HEK293 (cell line): ENCODE data around the gene RBMS1.

Experiments used
- CTCF ChIA-PET: fragments of 350-600 bp; formaldehyde crosslinking; extraction: SDS; loops from one replicate; lab custom pipeline; 2021; ENCODE audit warnings: antibody characterized with exemption; lab: Yijun Ruan, JAX
- POLR2A ChIA-PET: fragments of 300-600 bp; formaldehyde crosslinking; extraction: SDS; loops from one replicate; lab custom pipeline; 2020; ENCODE audit warnings: antibody characterized with exemption, inconsistent platforms; lab: Yijun Ruan, JAX
- H3K27ac ChIP-seq: fragments of 200-500 bp; sonication (Bioruptor generic); 2 replicates; pipeline ENCODE4 v1.5.1; 2014; ENCODE audit warnings: low read depth, low read length, control low read depth, inconsistent platforms; ENCODE audit errors: extremely low read depth
- H3K36me3 ChIP-seq, 2 experiments: fragments of 200-500 bp in 1 of 2; sonication (Bioruptor generic) in 1 of 2; 1 replicate in 1 of 2; 2 replicates in 1 of 2; pipeline ENCODE4 v1.5.1; 2014 to 2017; ENCODE audit warnings: inconsistent platforms in 2 of 2, low read length in 2 of 2; ENCODE audit not compliant: control insufficient read depth in 2 of 2, insufficient read depth in 1 of 2
- H3K4me1 ChIP-seq: fragments of 200-500 bp; sonication (Bioruptor generic); 2 replicates; pipeline ENCODE4 v1.5.1; 2014; ENCODE audit warnings: mild to moderate bottlenecking, low read length, inconsistent platforms; ENCODE audit not compliant: control insufficient read depth, insufficient read depth
- H3K4me3 ChIP-seq: 2 replicates; pipeline ENCODE4 v1.5.1; 2011; ENCODE audit warnings: low read depth, mild to moderate bottlenecking, control low read depth, low read length, moderate library complexity
- H3K9me3 ChIP-seq: fragments of 200-500 bp; sonication (Bioruptor generic); 2 replicates; pipeline ENCODE4 v1.5.1; 2014; ENCODE audit warnings: low read depth, low read length, inconsistent platforms; ENCODE audit not compliant: control insufficient read depth, insufficient read depth
- BCL11B ChIP-seq: fragments of 450-650 bp; formaldehyde crosslinking; IDR thresholded peaks from 2 replicates; pipeline ENCODE4 v1.5.1; 2016; ENCODE audit warnings: low read depth, missing biosample characterization, missing genetic modification characterization
- IKZF3 ChIP-seq: fragments of 450-650 bp; IDR thresholded peaks from 2 replicates; pipeline ENCODE4 v1.5.0; 2018; ENCODE audit warnings: missing biosample characterization, mild to moderate bottlenecking, missing genetic modification characterization, moderate library complexity
- PBX3 ChIP-seq: sonication (generic); formaldehyde crosslinking; IDR thresholded peaks from 2 replicates; pipeline ENCODE4 v1.8.1; 2022; ENCODE audit warnings: mild to moderate bottlenecking, moderate library complexity, missing genetic modification reagents
- PRDM1 ChIP-seq: fragments of 450-650 bp; formaldehyde crosslinking; IDR thresholded peaks from 2 replicates; pipeline ENCODE4; 2016; ENCODE audit warnings: missing biosample characterization, missing genetic modification characterization
- SP7 ChIP-seq: fragments of 450-650 bp; formaldehyde crosslinking; IDR thresholded peaks from 2 replicates; pipeline ENCODE4 v1.5.1; 2016; ENCODE audit warnings: missing biosample characterization, missing genetic modification characterization
- ZBTB1 ChIP-seq: fragments of 450-650 bp; formaldehyde crosslinking; IDR thresholded peaks from 2 replicates; pipeline ENCODE4 v1.5.1; 2016; ENCODE audit warnings: missing biosample characterization, missing genetic modification characterization
- ZFP3 ChIP-seq: fragments of 450-650 bp; formaldehyde crosslinking; IDR thresholded peaks from 2 replicates; pipeline ENCODE4 v1.5.1; 2016; ENCODE audit warnings: low read depth, missing biosample characterization, missing genetic modification characterization
- ZNF239 ChIP-seq: fragments of 450-650 bp; formaldehyde crosslinking; IDR thresholded peaks from 2 replicates; pipeline ENCODE4 v1.5.1; 2016; ENCODE audit warnings: missing biosample characterization, missing genetic modification characterization
- ZNF341 ChIP-seq: fragments of 450-650 bp; formaldehyde crosslinking; IDR thresholded peaks from 2 replicates; pipeline ENCODE4; 2016; ENCODE audit warnings: low read depth, missing biosample characterization, missing genetic modification characterization
- ZNF391 ChIP-seq: fragments of 450-650 bp; formaldehyde crosslinking; IDR thresholded peaks from 2 replicates; pipeline ENCODE4 v1.5.1; 2016; ENCODE audit warnings: low read depth, missing biosample characterization, missing genetic modification characterization, borderline replicate concordance
- ZNF510 ChIP-seq: fragments of 450-650 bp; formaldehyde crosslinking; IDR thresholded peaks from 2 replicates; pipeline ENCODE4 v1.5.1; 2018; ENCODE audit warnings: mild to moderate bottlenecking, missing genetic modification characterization, missing biosample characterization; ENCODE audit not compliant: insufficient replicate concordance
- ZNF529 ChIP-seq: fragments of 450-650 bp; formaldehyde crosslinking; IDR thresholded peaks from 2 replicates; pipeline ENCODE4 v1.5.1; 2017; ENCODE audit warnings: missing genetic modification characterization, missing biosample characterization; ENCODE audit not compliant: insufficient replicate concordance
- ZNF580 ChIP-seq: fragments of 450-650 bp; formaldehyde crosslinking; IDR thresholded peaks from 2 replicates; pipeline ENCODE4 v1.5.1; 2016; ENCODE audit warnings: missing biosample characterization, missing genetic modification characterization
- ZNF623 ChIP-seq: fragments of 450-650 bp; formaldehyde crosslinking; IDR thresholded peaks from 2 replicates; pipeline ENCODE4 v1.5.1; 2016; ENCODE audit warnings: missing biosample characterization, missing genetic modification characterization
- ZNF707 ChIP-seq: fragments of 450-650 bp; formaldehyde crosslinking; IDR thresholded peaks from 2 replicates; pipeline ENCODE4 v1.5.1; 2016; ENCODE audit warnings: missing biosample characterization, missing genetic modification characterization
- ZNF830 ChIP-seq: fragments of 450-650 bp; IDR thresholded peaks from 2 replicates; pipeline ENCODE4 v1.5.0; 2018; ENCODE audit warnings: missing biosample characterization, missing genetic modification characterization, low read depth, mild to moderate bottlenecking, moderate library complexity
- TF ChIP-seq, protein P1 (sequence below): fragments of 450-650 bp; formaldehyde crosslinking; IDR thresholded peaks from 2 replicates; pipeline ENCODE4 v1.5.1; 2016; ENCODE audit warnings: missing biosample characterization, missing genetic modification characterization, borderline replicate concordance

The RBMS1 gene

DNA sequence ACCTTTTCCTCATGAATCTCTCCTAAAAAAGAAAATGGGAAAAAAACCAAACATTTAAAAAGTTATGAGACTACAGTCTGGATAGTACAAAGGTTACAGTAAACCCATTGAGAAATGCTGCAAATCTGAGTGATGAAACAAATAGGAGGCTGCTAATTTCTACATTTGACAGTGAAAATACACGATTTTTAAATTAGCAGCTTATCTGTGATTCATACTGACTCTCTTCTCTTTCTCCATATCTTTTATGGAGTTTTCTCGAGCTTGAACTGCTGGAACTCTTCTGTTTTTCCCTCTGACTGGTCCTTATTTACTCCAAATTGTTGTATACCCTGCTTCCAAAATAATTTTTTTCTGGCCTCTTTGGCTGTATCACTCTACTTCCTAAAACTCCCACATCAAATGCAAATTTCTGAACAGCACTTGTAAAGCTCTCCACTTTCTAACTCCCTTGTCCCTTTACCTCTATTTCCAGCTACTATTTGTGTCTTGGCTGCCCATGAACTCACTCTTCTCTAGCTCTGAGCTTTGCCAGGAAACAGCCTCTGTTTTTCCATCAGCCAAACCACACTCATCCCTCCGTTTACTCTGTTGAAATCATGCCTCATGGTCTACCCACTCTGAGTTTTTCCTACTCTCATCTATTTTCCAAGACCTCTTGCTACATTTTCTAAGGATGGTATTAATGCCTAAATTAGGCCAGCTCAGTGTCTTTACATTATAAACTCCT lies 73.7 kb downstream of the RBMS1 start:
- no peaks in the 10 kb centered on the region for H3K36me3 ChIP-seq
- TF ChIP-seq PRDM1 (tag by site-specific recombination) (no peak), BCL11B (tag by site-specific recombination) (no peak), ZNF580 (tag by site-specific recombination) (no peak), ZNF239 (tag by site-specific recombination) (no peak), PBX3 (no peak), ZNF830 (no peak), ZNF341 (no peak), ZFP3 (tag by site-specific recombination) (no peak), IKZF3 (no peak), ZNF529 (tag by site-specific recombination) (no peak)
- H3K27ac ChIP-seq = no peak overlapping the region
- POLR2A ChIA-PET = no interaction called here
- H3K9me3 ChIP-seq = no peaks in the 10 kb centered on the region
- CTCF ChIA-PET = interaction anchor here (0.5 to 1.2 kb wide), 2 partner anchors 9 to 375 kb away, joined by 3 to 6 read pairs; no protein-coding TSS in a partner anchor
- peaks cover 15% of the 10 kb centered on the region for H3K4me1 ChIP-seq
- no peak overlapping the region for H3K4me3 ChIP-seq

DNA sequence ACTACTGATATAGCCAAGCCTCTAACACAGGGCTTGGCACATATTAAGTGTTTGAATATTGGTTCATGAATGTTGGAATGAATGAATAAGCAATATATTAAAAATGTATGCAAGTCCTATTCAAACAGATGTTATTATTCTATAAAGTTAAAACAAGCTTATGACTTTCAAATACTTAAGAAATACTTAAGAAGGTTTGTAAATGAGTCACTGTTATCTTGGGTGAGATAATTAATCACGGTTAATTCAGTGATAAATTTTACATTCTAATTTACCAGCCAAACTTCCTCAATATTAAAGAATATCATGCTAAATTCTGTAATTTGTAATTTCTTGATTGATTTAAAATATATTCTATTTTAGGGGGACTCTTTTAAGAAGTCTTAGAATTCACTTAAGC lies 74.8 kb downstream of the RBMS1 start:
- H3K27ac ChIP-seq = no peak overlapping the region
- POLR2A ChIA-PET = no interaction called here

GRCh38 chr2:160418398-160418765 lies 75.2 kb downstream of the RBMS1 start:
- H3K27ac ChIP-seq = no peak overlapping the region
- no peak overlapping the region for H3K4me3 ChIP-seq
- H3K36me3 ChIP-seq = no peaks in the 10 kb centered on the region
- peaks cover 13% of the 10 kb centered on the region for H3K4me1 ChIP-seq
- H3K9me3 ChIP-seq = no peaks in the 10 kb centered on the region
- POLR2A ChIA-PET = no interaction called here
- TF ChIP-seq SP7 (tag by site-specific recombination) (no peak), ZNF623 (no peak), ZNF510 (tag by site-specific recombination) (no peak), ZBTB1 (tag by site-specific recombination) (no peak), ZNF707 (tag by site-specific recombination) (no peak)
- TF ChIP-seq, protein P1, sequence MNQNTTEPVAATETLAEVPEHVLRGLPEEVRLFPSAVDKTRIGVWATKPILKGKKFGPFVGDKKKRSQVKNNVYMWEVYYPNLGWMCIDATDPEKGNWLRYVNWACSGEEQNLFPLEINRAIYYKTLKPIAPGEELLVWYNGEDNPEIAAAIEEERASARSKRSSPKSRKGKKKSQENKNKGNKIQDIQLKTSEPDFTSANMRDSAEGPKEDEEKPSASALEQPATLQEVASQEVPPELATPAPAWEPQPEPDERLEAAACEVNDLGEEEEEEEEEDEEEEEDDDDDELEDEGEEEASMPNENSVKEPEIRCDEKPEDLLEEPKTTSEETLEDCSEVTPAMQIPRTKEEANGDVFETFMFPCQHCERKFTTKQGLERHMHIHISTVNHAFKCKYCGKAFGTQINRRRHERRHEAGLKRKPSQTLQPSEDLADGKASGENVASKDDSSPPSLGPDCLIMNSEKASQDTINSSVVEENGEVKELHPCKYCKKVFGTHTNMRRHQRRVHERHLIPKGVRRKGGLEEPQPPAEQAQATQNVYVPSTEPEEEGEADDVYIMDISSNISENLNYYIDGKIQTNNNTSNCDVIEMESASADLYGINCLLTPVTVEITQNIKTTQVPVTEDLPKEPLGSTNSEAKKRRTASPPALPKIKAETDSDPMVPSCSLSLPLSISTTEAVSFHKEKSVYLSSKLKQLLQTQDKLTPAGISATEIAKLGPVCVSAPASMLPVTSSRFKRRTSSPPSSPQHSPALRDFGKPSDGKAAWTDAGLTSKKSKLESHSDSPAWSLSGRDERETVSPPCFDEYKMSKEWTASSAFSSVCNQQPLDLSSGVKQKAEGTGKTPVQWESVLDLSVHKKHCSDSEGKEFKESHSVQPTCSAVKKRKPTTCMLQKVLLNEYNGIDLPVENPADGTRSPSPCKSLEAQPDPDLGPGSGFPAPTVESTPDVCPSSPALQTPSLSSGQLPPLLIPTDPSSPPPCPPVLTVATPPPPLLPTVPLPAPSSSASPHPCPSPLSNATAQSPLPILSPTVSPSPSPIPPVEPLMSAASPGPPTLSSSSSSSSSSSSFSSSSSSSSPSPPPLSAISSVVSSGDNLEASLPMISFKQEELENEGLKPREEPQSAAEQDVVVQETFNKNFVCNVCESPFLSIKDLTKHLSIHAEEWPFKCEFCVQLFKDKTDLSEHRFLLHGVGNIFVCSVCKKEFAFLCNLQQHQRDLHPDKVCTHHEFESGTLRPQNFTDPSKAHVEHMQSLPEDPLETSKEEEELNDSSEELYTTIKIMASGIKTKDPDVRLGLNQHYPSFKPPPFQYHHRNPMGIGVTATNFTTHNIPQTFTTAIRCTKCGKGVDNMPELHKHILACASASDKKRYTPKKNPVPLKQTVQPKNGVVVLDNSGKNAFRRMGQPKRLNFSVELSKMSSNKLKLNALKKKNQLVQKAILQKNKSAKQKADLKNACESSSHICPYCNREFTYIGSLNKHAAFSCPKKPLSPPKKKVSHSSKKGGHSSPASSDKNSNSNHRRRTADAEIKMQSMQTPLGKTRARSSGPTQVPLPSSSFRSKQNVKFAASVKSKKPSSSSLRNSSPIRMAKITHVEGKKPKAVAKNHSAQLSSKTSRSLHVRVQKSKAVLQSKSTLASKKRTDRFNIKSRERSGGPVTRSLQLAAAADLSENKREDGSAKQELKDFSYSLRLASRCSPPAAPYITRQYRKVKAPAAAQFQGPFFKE (tag by site-specific recombination) = no peak
- TF ChIP-seq, all 188 proteins: peak for 0
- CTCF ChIA-PET = no interaction called here

More for the DNA sequence above, 74.8 kb downstream of the RBMS1 start:
- peaks cover 13% of the 10 kb centered on the region for H3K4me1 ChIP-seq
- H3K36me3 ChIP-seq = no peaks in the 10 kb centered on the region
- H3K4me3 ChIP-seq = no peak overlapping the region
- no peaks in the 10 kb centered on the region for H3K9me3 ChIP-seq
- CTCF ChIA-PET = no interaction called here
- no peak for TF ChIP-seq ZNF391 (tag by site-specific recombination)
